ENCODE data around the gene SERPINB10. TPM values are rescaled to one million over a fixed set of nuclear protein-coding genes. Genes with fewer than 3 reads are reported as not detected.

SERPINB10 gene
- total and polyA plus RNA-seq, 2 experiments from 2014 or later, result 0.93 TPM; not detected in 1

- Histone ChIP-seq H4K20me1 (ENCODE audit: insufficient read depth, poor library complexity, severe bottlenecking) (no peaks in the 10 kb centered on the region), H2AFZ (peak overlapping the region; percentile 30), H3K36me3 (replicated peaks; ENCODE audit: insufficient read depth, low read depth) (no peaks in the 10 kb centered on the region), H3K79me2 (no peaks in the 10 kb centered on the region), H3K4me2 (peak overlapping the region; percentile 70), H3K9me2 (replicated peaks; ENCODE audit: insufficient read depth) (no peaks in the 10 kb centered on the region), H3K27me3 (no peaks in the 10 kb centered on the region), H3K27ac (no peak overlapping the region), H3K4me3 (no peak overlapping the region), H3K4me1 (ENCODE audit: insufficient read depth) (peaks cover 5% of the 10 kb centered on the region), H3K9me3 (ENCODE audit: low read depth) (no peaks in the 10 kb centered on the region)
- 92% methylated on average over 7 of the region's 7 CpGs for WGBS (ENCODE audit: low lambda C conversion rate, missing lambda C conversion rate)
- no peak for DNase-seq (ENCODE audit: low spot score)
- TF ChIP-seq EZH2 (IDR thresholded peaks at IDR 0.05; ENCODE audit: borderline replicate concordance) (no peak), EZH2phosphoT487 (IDR thresholded peaks at IDR 0.05; ENCODE audit: low read depth, severe bottlenecking, unreplicated experiment) (no peak), CTCF (IDR thresholded peaks at IDR 0.05; ENCODE audit: poor library complexity) (no peak)
These were observed 72.3 kb downstream of the SERPINB10 start for GRCh38 chr18:63980027-63980426.

DNA sequence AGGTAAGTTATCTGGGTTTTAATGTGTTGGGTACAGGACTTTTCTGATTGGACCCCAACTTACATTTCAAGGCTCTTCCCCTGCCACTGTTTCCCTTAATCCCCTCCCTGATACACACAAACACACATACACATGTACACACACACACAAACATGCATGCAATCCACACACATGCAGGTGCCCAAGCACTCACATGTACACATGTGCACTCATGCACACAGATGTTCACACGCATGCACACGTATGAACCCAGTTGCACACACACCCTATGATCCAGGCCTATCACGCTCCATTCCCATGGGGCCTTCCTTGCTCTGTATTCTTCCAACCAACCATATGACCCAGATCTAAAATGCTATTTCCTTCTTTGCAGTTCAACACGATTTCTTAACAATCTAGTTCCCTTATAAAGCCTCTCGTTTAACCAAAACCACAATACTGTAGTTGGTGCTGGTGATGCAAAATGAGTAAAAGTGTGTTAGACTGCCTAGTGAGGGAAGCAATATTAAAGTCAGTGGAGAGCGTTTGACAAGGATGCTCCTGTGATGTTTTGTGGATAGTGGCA is 73.2 kb downstream of the SERPINB10 start:
- no peak overlapping the region for H3K27ac ChIP-seq
- no peak overlapping the region for H2AFZ ChIP-seq
- TF ChIP-seq EZH2phosphoT487 (IDR thresholded peaks at IDR 0.05; ENCODE audit: low read depth, severe bottlenecking, unreplicated experiment), result no peak
- no peak for TF ChIP-seq CTCF (IDR thresholded peaks at IDR 0.05; ENCODE audit: poor library complexity)
- no peak for TF ChIP-seq EZH2 (IDR thresholded peaks at IDR 0.05; ENCODE audit: borderline replicate concordance)
- no peak overlapping the region for H3K4me2 ChIP-seq
- no peaks in the 10 kb centered on the region for H4K20me1 ChIP-seq (ENCODE audit: insufficient read depth, poor library complexity, severe bottlenecking)
- H3K79me2 ChIP-seq, result no peaks in the 10 kb centered on the region
- peaks cover 5% of the 10 kb centered on the region for H3K4me1 ChIP-seq (ENCODE audit: insufficient read depth)
- no peak for DNase-seq (ENCODE audit: low spot score)
- no peak overlapping the region for H3K4me3 ChIP-seq
- no peaks in the 10 kb centered on the region for H3K27me3 ChIP-seq
- H3K36me3 ChIP-seq (replicated peaks; ENCODE audit: insufficient read depth, low read depth), result no peaks in the 10 kb centered on the region
- WGBS (ENCODE audit: low lambda C conversion rate, missing lambda C conversion rate), result 95% methylated on average over 6 of the region's 6 CpGs
- no peaks in the 10 kb centered on the region for H3K9me2 ChIP-seq (replicated peaks; ENCODE audit: insufficient read depth)
- H3K9me3 ChIP-seq (ENCODE audit: low read depth), result no peaks in the 10 kb centered on the region

DNA sequence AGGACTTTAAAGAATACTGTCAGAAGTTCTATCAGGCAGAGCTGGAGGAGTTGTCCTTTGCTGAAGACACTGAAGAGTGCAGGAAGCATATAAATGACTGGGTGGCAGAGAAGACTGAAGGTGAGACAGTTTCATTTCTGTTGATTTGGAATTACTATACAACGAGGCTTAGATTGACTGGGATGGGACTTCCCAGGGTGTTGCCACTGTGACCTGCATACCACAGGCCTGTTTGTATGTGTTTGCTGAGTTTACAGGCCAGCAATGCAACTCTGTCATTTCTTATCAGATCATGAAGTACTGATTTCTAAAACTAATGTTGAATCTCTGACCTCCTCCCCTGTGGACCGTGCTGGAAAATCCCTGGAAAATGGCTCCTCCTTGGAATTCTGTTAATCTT is 74.0 kb downstream of the SERPINB10 start:
- Histone ChIP-seq H4K20me1 (ENCODE audit: insufficient read depth, poor library complexity, severe bottlenecking) (no peaks in the 10 kb centered on the region), H3K4me2 (no peak overlapping the region), H3K9me3 (ENCODE audit: low read depth) (no peaks in the 10 kb centered on the region), H3K9me2 (replicated peaks; ENCODE audit: insufficient read depth) (no peaks in the 10 kb centered on the region), H3K4me3 (no peak overlapping the region), H3K27me3 (no peaks in the 10 kb centered on the region), H3K36me3 (replicated peaks; ENCODE audit: insufficient read depth, low read depth) (no peaks in the 10 kb centered on the region), H3K79me2 (no peaks in the 10 kb centered on the region), H2AFZ (no peak overlapping the region), H3K4me1 (ENCODE audit: insufficient read depth) (peaks cover 5% of the 10 kb centered on the region), H3K27ac (peak overlapping the region; percentile 15)
- no peak for DNase-seq (ENCODE audit: low spot score)
- TF ChIP-seq EZH2phosphoT487 (IDR thresholded peaks at IDR 0.05; ENCODE audit: low read depth, severe bottlenecking, unreplicated experiment), result no peak
- TF ChIP-seq EZH2 (IDR thresholded peaks at IDR 0.05; ENCODE audit: borderline replicate concordance), result no peak
- TF ChIP-seq CTCF (IDR thresholded peaks at IDR 0.05; ENCODE audit: poor library complexity), result no peak
- whole genome bisulfite sequencing (ENCODE audit: low lambda C conversion rate, missing lambda C conversion rate), result 63% methylated on average over 2 of the region's 2 CpGs

Data from hepatocyte (in vitro differentiated cells).